Esophagus muscularis mucosa (tissue), 4 donors: Measurements from ENCODE around the gene CALML6. TPM values are rescaled to one million over a fixed set of nuclear protein-coding genes. Genes with fewer than 3 reads are reported as not detected.

Experiments
- DNase-seq: peaks from one replicate; pipeline ENCODE4 v3.0.0-alpha.2; 2017; ENCODE audit errors: extremely low spot score
- H3K27ac ChIP-seq, 4 donors: fragments of 200-600 bp; sonication (generic); replicated peaks in 1 of 4; 1 replicate in 3 of 4; 2 replicates in 1 of 4; pipeline ENCODE4 v1.5.1; 2016 to 2019; ENCODE audit warnings: mild to moderate bottlenecking in 1 of 4
- H3K27me3 ChIP-seq, 4 donors: fragments of 200-600 bp; sonication (generic); one replicate each; pipeline versions ENCODE4 v1.5.1 to v1.6.0; 2016 to 2019
- H3K36me3 ChIP-seq, 4 donors: fragments of 200-600 bp; sonication (generic); one replicate each; pipeline ENCODE4 v1.5.1; 2016 to 2019
- H3K4me1 ChIP-seq, 4 donors: fragments of 200-600 bp; sonication (generic); one replicate each; pipeline ENCODE4 v1.5.1; 2016 to 2019
- H3K4me3 ChIP-seq, 4 donors: fragments of 200-600 bp; sonication (generic); 1 replicate in 2 of 4; 2 replicates in 2 of 4; pipeline ENCODE4 v1.5.1; 2016 to 2019; ENCODE audit warnings: mild to moderate bottlenecking in 4 of 4, moderate library complexity in 1 of 4
- H3K9me3 ChIP-seq, 4 donors: fragments of 200-600 bp; sonication (generic); 1 replicate in 3 of 4; 2 replicates in 1 of 4; pipeline ENCODE4 v1.5.1; 2016 to 2019
- CTCF ChIP-seq, 3 experiments: fragments of 200-600 bp in 2 of 3; fragments of 450-650 bp in 1 of 3; sonication (generic) in 2 of 3; IDR thresholded peaks; one replicate each; pipeline ENCODE4 v1.5.1; 2017 to 2019; ENCODE audit warnings: antibody characterized with exemption in 3 of 3, mild to moderate bottlenecking in 2 of 3, moderate library complexity in 1 of 3
- EP300 ChIP-seq: sonication (generic); formaldehyde crosslinking; IDR thresholded peaks from one replicate; pipeline ENCODE4 v1.6.1; 2017; ENCODE audit warnings: antibody characterized with exemption
- POLR2A ChIP-seq: fragments of 450-650 bp; IDR thresholded peaks from one replicate; pipeline ENCODE4 v1.6.1; 2017; ENCODE audit warnings: antibody characterized with exemption, moderate library complexity, mild to moderate bottlenecking, low read depth
- POLR2AphosphoS5 ChIP-seq, 2 donors: sonication (generic); formaldehyde crosslinking; IDR thresholded peaks; one replicate each; pipeline ENCODE4 v1.6.1; 2017; ENCODE audit warnings: antibody characterized with exemption in 2 of 2
- WGBS: methylation state at CpG from one replicate; pipeline ENCODE4 v1.1.5; 2018; 5-methylcytosine and 5-hydroxymethylcytosine counted together
- intact Hi-C: fragments of 100-400 bp; cut with DNase I; formaldehyde crosslinking; loops from one replicate; pipeline ENCODE4 v1.15.1; 2023
- total RNA-seq, 4 donors: library from RNA; depleted of rRNA; stranded (reverse); fragments of >200 nt; gene quantifications; one replicate each; pipeline versions ENCODE4 v1.1.0 to v1.2.1, GENCODE V29; 2016

CALML6 gene
- total RNA-seq, 4 donors from 2014 or later: not detected

- TF ChIP-seq POLR2A: no peak
Measured at GRCh38 chr1:1924849-1925248, 9.8 kb downstream of the CALML6 start.

GRCh38 chr1:1925437-1926345, 10.6 kb downstream of the CALML6 start:
- TF ChIP-seq EP300 (no peak), CTCF (IDR thresholded peaks at IDR 0.05) (no peak), POLR2AphosphoS5 (IDR thresholded peaks at IDR 0.05) (no peak)
- WGBS: 68% methylated on average over 10 of the region's 27 CpGs
- no peaks in the 10 kb centered on the region for H3K9me3 ChIP-seq
- H3K36me3 ChIP-seq: no peaks in the 10 kb centered on the region
- H3K4me1 ChIP-seq: peaks cover 0 to 11% (median 3%) of the 10 kb centered on the region in 4 donors
- H3K27ac ChIP-seq: no peak overlapping the region
- intact Hi-C loops: no loop called here
- no peak overlapping the region for H3K4me3 ChIP-seq
- H3K27me3 ChIP-seq: peaks cover 0 to 19% (median 0%) of the 10 kb centered on the region in 4 donors
- DNase-seq: no peak

More at GRCh38 chr1:1924849-1925248, 9.8 kb downstream of the CALML6 start:
- WGBS: 91% methylated on average over 21 of the region's 21 CpGs
- no peaks in the 10 kb centered on the region for H3K36me3 ChIP-seq
- H3K27ac ChIP-seq: no peak overlapping the region
- peaks cover 1 to 13% (median 5%) of the 10 kb centered on the region in 4 donors for H3K4me1 ChIP-seq
- no peak for DNase-seq
- no peaks in the 10 kb centered on the region for H3K9me3 ChIP-seq
- H3K4me3 ChIP-seq: no peak overlapping the region
- intact Hi-C loops: no loop called here
- H3K27me3 ChIP-seq: peaks cover 0 to 19% (median 0%) of the 10 kb centered on the region in 4 donors

- Histone ChIP-seq H3K27me3 (peaks cover 0 to 19% (median 0%) of the 10 kb centered on the region in 4 donors), H3K36me3 (no peaks in the 10 kb centered on the region), H3K9me3 (no peaks in the 10 kb centered on the region), H3K27ac (no peak overlapping the region), H3K4me3 (no peak overlapping the region), H3K4me1 (peaks cover 0 to 11% (median 3%) of the 10 kb centered on the region in 4 donors)
- no peak for DNase-seq
- intact Hi-C loops: no loop called here
- no peak for TF ChIP-seq CTCF (IDR thresholded peaks at IDR 0.05)
- TF ChIP-seq EP300: no peak
- TF ChIP-seq POLR2AphosphoS5 (IDR thresholded peaks at IDR 0.05): no peak
- TF ChIP-seq POLR2A: no peak
- WGBS: 40% methylated on average over 1 of the region's 26 CpGs
Measured at GRCh38 chr1:1926346-1926811, 11.3 kb downstream of the CALML6 start.

GRCh38 chr1:1926886-1927660, 12.0 kb downstream of the CALML6 start:
- Histone ChIP-seq H3K9me3 (no peaks in the 10 kb centered on the region), H3K27me3 (peaks cover 0 to 19% (median 0%) of the 10 kb centered on the region in 4 donors), H3K4me3 (no peak overlapping the region), H3K27ac (no peak overlapping the region), H3K4me1 (peaks cover 0 to 11% (median 3%) of the 10 kb centered on the region in 4 donors), H3K36me3 (no peaks in the 10 kb centered on the region)
- DNase-seq: no peak
- 92% methylated on average over 9 of the region's 21 CpGs for WGBS
- intact Hi-C loops: no loop called here
- TF ChIP-seq POLR2A (no peak), POLR2AphosphoS5 (IDR thresholded peaks at IDR 0.05) (no peak), EP300 (no peak), CTCF (IDR thresholded peaks at IDR 0.05) (no peak)

GRCh38 chr1:1927751-1928150, 12.7 kb downstream of the CALML6 start:
- no peak overlapping the region for H3K27ac ChIP-seq
- WGBS: 93% methylated on average over 15 of the region's 25 CpGs
- no peak for DNase-seq
- intact Hi-C loops: no loop called here
- H3K27me3 ChIP-seq: peaks cover 0 to 19% (median 0%) of the 10 kb centered on the region in 4 donors
- no peak overlapping the region for H3K4me3 ChIP-seq
- no peaks in the 10 kb centered on the region for H3K9me3 ChIP-seq
- H3K4me1 ChIP-seq: peaks cover 0 to 11% (median 3%) of the 10 kb centered on the region in 4 donors
- no peaks in the 10 kb centered on the region for H3K36me3 ChIP-seq
- no peak for TF ChIP-seq POLR2A
- TF ChIP-seq CTCF (IDR thresholded peaks at IDR 0.05): no peak
- TF ChIP-seq EP300: no peak
- no peak for TF ChIP-seq POLR2AphosphoS5 (IDR thresholded peaks at IDR 0.05)
